HepG2 (cell line): ENCODE results near the gene CMTM3. TPM values are rescaled to one million over a fixed set of nuclear protein-coding genes. Genes with fewer than 3 reads are reported as not detected.
A peak's percentile ranks its signal among the peaks of the same experiment; 100 is the strongest.

Source experiments
- AGO2 ChIP-seq: fragments of 200-400 bp; formaldehyde crosslinking; optimal IDR thresholded peaks from 2 replicates; pipeline ENCODE3; 2017; ENCODE audit warnings: mild to moderate bottlenecking, low read depth, low read length, moderate library complexity
- KLF6 ChIP-seq: IDR thresholded peaks from 2 replicates; pipeline ENCODE4 v1.8.0; 2016; ENCODE audit warnings: missing biosample characterization, missing genetic modification reagents
- REPIN1 ChIP-seq: sonication (generic); formaldehyde crosslinking; IDR thresholded peaks from 2 replicates; pipeline ENCODE4 v1.8.0; 2022; ENCODE audit warnings: missing genetic modification reagents, low read depth, mild to moderate bottlenecking, borderline replicate concordance
- TCF7 ChIP-seq: sonication (generic); IDR thresholded peaks from 2 replicates; pipeline ENCODE4 v1.6.1; 2016; ENCODE audit warnings: antibody characterized with exemption, low read depth
- ZFP90 ChIP-seq: sonication (generic); formaldehyde crosslinking; IDR thresholded peaks from 2 replicates; pipeline ENCODE4 v1.8.0; 2022; ENCODE audit warnings: missing genetic modification reagents, mild to moderate bottlenecking, inconsistent platforms, borderline replicate concordance
- polyA plus RNA-seq, 8 experiments: library from polyadenylated mRNA; depleted of rRNA in 3 of 8; stranded (reverse) in 7 of 8; unstranded in 1 of 8; fragments of >200 nt; fragmentation: Illumina TruSeq in 4 of 8; extraction: Trizol in 4 of 8; gene quantifications; 2 replicates each; pipeline versions ENCODE4 v1.2.1 to v1.2.3, GENCODE V29; 2011 to 2016; ENCODE audit warnings: low read depth in 4 of 8, missing spikeins in 1 of 8, mixed read lengths in 1 of 8; ENCODE audit not compliant: insufficient read depth in 1 of 8
- total RNA-seq, 5 experiments: library from RNA; depleted of rRNA; stranded (reverse); fragments of >200 nt; fragmentation: Illumina TruSeq; extraction: Trizol; gene quantifications; 2 replicates each; pipeline ENCODE4 v1.2.3, GENCODE V29; 2016; ENCODE audit warnings: low read depth in 1 of 5
- TF ChIP-seq, protein P1 (sequence below): sonication (generic); formaldehyde crosslinking; IDR thresholded peaks from 2 replicates; pipeline ENCODE4 v1.9.0; 2021; ENCODE audit warnings: mild to moderate bottlenecking, missing genetic modification reagents
- TF ChIP-seq, protein P2 (sequence below): sonication (generic); formaldehyde crosslinking; IDR thresholded peaks from 2 replicates; pipeline ENCODE4 v1.8.0; 2022; ENCODE audit warnings: missing genetic modification reagents, mild to moderate bottlenecking, borderline replicate concordance
- TF ChIP-seq, protein P3 (sequence below): sonication (generic); formaldehyde crosslinking; IDR thresholded peaks from 2 replicates; pipeline ENCODE4 v1.5.0; 2020; ENCODE audit warnings: missing genetic modification reagents
- TF ChIP-seq, protein P4 (sequence below): sonication (generic); formaldehyde crosslinking; IDR thresholded peaks from 2 replicates; pipeline ENCODE4 v1.4.0; 2020; ENCODE audit warnings: mild to moderate bottlenecking, missing genetic modification reagents, borderline replicate concordance
- TF ChIP-seq, protein P5 (sequence below): sonication (generic); formaldehyde crosslinking; IDR thresholded peaks from 2 replicates; pipeline ENCODE4 v1.5.0; 2020; ENCODE audit warnings: missing genetic modification reagents
- TF ChIP-seq, protein P6 (sequence below): sonication (generic); formaldehyde crosslinking; IDR thresholded peaks from 2 replicates; pipeline ENCODE4 v1.4.0; 2020; ENCODE audit warnings: mild to moderate bottlenecking, missing genetic modification reagents

CMTM3 gene
- total and polyA plus RNA-seq, 2 of the 13 experiments (the other 11 are each of a cell fraction or from before 2014, with no cell fraction given), result 29.2 to 48.7 TPM

DNA sequence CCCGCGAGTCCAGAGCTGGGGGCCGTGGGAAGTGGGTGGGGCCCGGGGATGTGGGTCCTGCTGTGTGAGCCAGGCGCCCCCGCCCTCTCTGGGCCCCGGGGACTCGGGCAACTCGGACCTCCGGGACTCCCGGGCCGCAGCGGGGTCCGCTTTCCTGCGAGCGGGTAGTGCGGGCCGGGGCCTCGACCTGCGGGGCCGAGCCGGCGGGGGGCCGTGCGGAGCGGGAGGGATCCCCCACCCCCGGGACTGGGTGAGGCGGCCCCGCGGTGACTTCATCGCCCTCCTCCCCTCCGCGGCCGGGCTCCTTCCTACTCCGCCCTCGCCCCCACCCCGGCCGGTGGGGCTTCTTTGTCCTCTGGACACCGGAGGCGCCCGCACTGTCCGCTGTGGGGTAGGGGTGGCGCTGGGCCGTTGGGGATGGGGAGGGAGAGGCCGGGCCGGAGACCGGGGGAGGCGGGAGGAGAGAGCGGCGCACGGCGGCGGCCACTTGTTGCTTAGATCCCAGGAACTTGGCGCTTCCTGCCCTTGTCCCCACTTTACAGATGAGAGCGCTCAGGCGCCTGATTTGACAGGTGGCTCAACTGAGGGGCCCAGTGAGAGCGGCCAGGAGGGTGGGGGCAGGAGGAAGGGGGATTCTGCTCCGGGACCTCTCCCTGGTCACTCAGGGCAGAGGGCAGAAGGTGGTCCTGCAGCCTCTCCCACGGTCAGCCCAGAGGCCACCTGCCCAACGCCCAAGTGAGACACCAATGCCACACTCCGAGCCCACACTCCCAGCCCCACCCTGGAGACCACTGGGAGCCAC is 874 bp downstream of the CMTM3 start (continued):
- TF ChIP-seq, protein P1, sequence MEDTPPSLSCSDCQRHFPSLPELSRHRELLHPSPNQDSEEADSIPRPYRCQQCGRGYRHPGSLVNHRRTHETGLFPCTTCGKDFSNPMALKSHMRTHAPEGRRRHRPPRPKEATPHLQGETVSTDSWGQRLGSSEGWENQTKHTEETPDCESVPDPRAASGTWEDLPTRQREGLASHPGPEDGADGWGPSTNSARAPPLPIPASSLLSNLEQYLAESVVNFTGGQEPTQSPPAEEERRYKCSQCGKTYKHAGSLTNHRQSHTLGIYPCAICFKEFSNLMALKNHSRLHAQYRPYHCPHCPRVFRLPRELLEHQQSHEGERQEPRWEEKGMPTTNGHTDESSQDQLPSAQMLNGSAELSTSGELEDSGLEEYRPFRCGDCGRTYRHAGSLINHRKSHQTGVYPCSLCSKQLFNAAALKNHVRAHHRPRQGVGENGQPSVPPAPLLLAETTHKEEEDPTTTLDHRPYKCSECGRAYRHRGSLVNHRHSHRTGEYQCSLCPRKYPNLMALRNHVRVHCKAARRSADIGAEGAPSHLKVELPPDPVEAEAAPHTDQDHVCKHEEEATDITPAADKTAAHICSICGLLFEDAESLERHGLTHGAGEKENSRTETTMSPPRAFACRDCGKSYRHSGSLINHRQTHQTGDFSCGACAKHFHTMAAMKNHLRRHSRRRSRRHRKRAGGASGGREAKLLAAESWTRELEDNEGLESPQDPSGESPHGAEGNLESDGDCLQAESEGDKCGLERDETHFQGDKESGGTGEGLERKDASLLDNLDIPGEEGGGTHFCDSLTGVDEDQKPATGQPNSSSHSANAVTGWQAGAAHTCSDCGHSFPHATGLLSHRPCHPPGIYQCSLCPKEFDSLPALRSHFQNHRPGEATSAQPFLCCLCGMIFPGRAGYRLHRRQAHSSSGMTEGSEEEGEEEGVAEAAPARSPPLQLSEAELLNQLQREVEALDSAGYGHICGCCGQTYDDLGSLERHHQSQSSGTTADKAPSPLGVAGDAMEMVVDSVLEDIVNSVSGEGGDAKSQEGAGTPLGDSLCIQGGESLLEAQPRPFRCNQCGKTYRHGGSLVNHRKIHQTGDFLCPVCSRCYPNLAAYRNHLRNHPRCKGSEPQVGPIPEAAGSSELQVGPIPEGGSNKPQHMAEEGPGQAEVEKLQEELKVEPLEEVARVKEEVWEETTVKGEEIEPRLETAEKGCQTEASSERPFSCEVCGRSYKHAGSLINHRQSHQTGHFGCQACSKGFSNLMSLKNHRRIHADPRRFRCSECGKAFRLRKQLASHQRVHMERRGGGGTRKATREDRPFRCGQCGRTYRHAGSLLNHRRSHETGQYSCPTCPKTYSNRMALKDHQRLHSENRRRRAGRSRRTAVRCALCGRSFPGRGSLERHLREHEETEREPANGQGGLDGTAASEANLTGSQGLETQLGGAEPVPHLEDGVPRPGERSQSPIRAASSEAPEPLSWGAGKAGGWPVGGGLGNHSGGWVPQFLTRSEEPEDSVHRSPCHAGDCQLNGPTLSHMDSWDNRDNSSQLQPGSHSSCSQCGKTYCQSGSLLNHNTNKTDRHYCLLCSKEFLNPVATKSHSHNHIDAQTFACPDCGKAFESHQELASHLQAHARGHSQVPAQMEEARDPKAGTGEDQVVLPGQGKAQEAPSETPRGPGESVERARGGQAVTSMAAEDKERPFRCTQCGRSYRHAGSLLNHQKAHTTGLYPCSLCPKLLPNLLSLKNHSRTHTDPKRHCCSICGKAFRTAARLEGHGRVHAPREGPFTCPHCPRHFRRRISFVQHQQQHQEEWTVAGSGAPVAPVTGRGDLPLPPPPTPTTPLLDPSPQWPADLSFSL (CRISPR knock-in tag), result peak; percentile 2; the same call in 1 of the 2 replicates
- TF ChIP-seq, protein P2, sequence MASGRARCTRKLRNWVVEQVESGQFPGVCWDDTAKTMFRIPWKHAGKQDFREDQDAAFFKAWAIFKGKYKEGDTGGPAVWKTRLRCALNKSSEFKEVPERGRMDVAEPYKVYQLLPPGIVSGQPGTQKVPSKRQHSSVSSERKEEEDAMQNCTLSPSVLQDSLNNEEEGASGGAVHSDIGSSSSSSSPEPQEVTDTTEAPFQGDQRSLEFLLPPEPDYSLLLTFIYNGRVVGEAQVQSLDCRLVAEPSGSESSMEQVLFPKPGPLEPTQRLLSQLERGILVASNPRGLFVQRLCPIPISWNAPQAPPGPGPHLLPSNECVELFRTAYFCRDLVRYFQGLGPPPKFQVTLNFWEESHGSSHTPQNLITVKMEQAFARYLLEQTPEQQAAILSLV (CRISPR knock-in tag), result peak; percentile 12; the same call in 1 of the 2 replicates
- TF ChIP-seq, protein P3, sequence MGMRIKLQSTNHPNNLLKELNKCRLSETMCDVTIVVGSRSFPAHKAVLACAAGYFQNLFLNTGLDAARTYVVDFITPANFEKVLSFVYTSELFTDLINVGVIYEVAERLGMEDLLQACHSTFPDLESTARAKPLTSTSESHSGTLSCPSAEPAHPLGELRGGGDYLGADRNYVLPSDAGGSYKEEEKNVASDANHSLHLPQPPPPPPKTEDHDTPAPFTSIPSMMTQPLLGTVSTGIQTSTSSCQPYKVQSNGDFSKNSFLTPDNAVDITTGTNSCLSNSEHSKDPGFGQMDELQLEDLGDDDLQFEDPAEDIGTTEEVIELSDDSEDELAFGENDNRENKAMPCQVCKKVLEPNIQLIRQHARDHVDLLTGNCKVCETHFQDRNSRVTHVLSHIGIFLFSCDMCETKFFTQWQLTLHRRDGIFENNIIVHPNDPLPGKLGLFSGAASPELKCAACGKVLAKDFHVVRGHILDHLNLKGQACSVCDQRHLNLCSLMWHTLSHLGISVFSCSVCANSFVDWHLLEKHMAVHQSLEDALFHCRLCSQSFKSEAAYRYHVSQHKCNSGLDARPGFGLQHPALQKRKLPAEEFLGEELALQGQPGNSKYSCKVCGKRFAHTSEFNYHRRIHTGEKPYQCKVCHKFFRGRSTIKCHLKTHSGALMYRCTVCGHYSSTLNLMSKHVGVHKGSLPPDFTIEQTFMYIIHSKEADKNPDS (CRISPR knock-in tag), result 0 out of 2 replicates have a peak, but pooled peaks have one; percentile 63
- TF ChIP-seq ZFP90 (CRISPR knock-in tag) (peak; percentile 58; the same call in 1 of the 2 replicates), REPIN1 (CRISPR knock-in tag) (no peak), TCF7 (no peak), AGO2 (peak; percentile 76), KLF6 (peak; percentile 74; the same call in 1 of the 2 replicates)
- TF ChIP-seq, protein P4, sequence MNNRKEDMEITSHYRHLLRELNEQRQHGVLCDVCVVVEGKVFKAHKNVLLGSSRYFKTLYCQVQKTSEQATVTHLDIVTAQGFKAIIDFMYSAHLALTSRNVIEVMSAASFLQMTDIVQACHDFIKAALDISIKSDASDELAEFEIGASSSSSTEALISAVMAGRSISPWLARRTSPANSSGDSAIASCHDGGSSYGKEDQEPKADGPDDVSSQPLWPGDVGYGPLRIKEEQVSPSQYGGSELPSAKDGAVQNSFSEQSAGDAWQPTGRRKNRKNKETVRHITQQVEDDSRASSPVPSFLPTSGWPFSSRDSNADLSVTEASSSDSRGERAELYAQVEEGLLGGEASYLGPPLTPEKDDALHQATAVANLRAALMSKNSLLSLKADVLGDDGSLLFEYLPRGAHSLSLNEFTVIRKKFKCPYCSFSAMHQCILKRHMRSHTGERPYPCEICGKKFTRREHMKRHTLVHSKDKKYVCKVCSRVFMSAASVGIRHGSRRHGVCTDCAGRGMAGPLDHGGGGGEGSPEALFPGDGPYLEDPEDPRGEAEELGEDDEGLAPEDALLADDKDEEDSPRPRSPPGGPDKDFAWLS, result peak; percentile 5; the same call in 1 of the 2 replicates
- TF ChIP-seq, protein P5, sequence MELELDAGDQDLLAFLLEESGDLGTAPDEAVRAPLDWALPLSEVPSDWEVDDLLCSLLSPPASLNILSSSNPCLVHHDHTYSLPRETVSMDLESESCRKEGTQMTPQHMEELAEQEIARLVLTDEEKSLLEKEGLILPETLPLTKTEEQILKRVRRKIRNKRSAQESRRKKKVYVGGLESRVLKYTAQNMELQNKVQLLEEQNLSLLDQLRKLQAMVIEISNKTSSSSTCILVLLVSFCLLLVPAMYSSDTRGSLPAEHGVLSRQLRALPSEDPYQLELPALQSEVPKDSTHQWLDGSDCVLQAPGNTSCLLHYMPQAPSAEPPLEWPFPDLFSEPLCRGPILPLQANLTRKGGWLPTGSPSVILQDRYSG (CRISPR knock-in tag), result no peak
- TF ChIP-seq, protein P6, sequence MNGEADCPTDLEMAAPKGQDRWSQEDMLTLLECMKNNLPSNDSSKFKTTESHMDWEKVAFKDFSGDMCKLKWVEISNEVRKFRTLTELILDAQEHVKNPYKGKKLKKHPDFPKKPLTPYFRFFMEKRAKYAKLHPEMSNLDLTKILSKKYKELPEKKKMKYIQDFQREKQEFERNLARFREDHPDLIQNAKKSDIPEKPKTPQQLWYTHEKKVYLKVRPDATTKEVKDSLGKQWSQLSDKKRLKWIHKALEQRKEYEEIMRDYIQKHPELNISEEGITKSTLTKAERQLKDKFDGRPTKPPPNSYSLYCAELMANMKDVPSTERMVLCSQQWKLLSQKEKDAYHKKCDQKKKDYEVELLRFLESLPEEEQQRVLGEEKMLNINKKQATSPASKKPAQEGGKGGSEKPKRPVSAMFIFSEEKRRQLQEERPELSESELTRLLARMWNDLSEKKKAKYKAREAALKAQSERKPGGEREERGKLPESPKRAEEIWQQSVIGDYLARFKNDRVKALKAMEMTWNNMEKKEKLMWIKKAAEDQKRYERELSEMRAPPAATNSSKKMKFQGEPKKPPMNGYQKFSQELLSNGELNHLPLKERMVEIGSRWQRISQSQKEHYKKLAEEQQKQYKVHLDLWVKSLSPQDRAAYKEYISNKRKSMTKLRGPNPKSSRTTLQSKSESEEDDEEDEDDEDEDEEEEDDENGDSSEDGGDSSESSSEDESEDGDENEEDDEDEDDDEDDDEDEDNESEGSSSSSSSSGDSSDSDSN, result peak; percentile 8; the same call in 1 of the 2 replicates
